Aorta (tissue), 5 donors: ENCODE results near the gene ZIC1. TPM values are rescaled to one million over a fixed set of nuclear protein-coding genes. Genes with fewer than 3 reads are reported as not detected.

Source experiments
- ATAC-seq: fragments of 200-7000 bp; cut with Tn5 transposase; one replicate; pipeline ENCODE4 v1.9.1; 2022; ENCODE audit warnings: moderate library complexity; ENCODE audit not compliant: low FRiP score
- DNase-seq, 2 donors: peaks; one replicate each; pipeline ENCODE4 v3.0.0-alpha.2; 2020
- H3K27ac ChIP-seq, 2 donors: one replicate each; pipeline ENCODE4 v1.5.1; 2013; ENCODE audit warnings: low read length in 2 of 2, mild to moderate bottlenecking in 2 of 2, moderate library complexity in 2 of 2, control low read depth in 1 of 2, inconsistent platforms in 1 of 2, low read depth in 1 of 2
- H3K27me3 ChIP-seq, 2 donors: one replicate each; pipeline ENCODE4 v1.6.1; 2013; ENCODE audit warnings: control low read depth in 1 of 2, low read length in 1 of 2, mild to moderate bottlenecking in 1 of 2, moderate library complexity in 1 of 2; ENCODE audit not compliant: insufficient read depth in 2 of 2, control insufficient read depth in 1 of 2
- H3K36me3 ChIP-seq, 2 donors: one replicate each; pipeline ENCODE4 v1.6.1; 2013; ENCODE audit warnings: control low read depth in 1 of 2, low read length in 1 of 2, mild to moderate bottlenecking in 1 of 2; ENCODE audit not compliant: insufficient read depth in 2 of 2, control insufficient read depth in 1 of 2
- H3K4me1 ChIP-seq, 2 donors: one replicate each; pipeline ENCODE4 v1.6.1; 2013; ENCODE audit warnings: low read length in 2 of 2, control low read depth in 1 of 2, mild to moderate bottlenecking in 1 of 2, moderate library complexity in 1 of 2; ENCODE audit not compliant: insufficient read depth in 2 of 2, control insufficient read depth in 1 of 2
- H3K4me3 ChIP-seq, 2 donors: one replicate each; pipeline ENCODE4 v1.5.1; 2013; ENCODE audit warnings: low read length in 2 of 2, control low read depth in 1 of 2, mild to moderate bottlenecking in 1 of 2
- H3K9me3 ChIP-seq: one replicate; pipeline ENCODE4 v1.6.1; 2013; ENCODE audit warnings: mild to moderate bottlenecking, low read length; ENCODE audit not compliant: control insufficient read depth
- WGBS, 2 donors: extraction: QIAGEN DNeasy Blood & Tissue Kit; methylation state at CpG; one replicate each; pipeline ENCODE4 v1.1.7; 2013; 5-methylcytosine and 5-hydroxymethylcytosine counted together
- intact Hi-C, 2 donors: fragments of 100-400 bp; cut with DNase I; formaldehyde crosslinking; loops; one replicate each; pipeline versions ENCODE4 v1.14.2 to v1.15.0; 2022
- polyA plus RNA-seq, 2 donors: library from polyadenylated mRNA; stranded (reverse); fragments of 200-250 nt; gene quantifications; one replicate each; pipeline ENCODE4 v1.2.3, GENCODE V29; 2013
- total RNA-seq, 2 donors: library from RNA; stranded (reverse); fragmentation: NEBNext Ultra II Directional; extraction: Animal tissue kit (Norgen Biotek cat#: 25700); gene quantifications; one replicate each; pipeline ENCODE4 v1.2.1, GENCODE V29; 2021
- donor health status: healthy with polysubstance abuse.
- donor health status: Bipolar disorder and iron deficiency.
- donor health status: DM: no; HTN: no; CAD: no.
- donor health status: DM: no; HTN: no; CAD: no.
- donor health status: DM: yes; HTN: yes; CAD: no.

The ZIC1 gene
- total and polyA plus RNA-seq, 4 donors = 0.99 to 2.7 (median 2.0) TPM

DNA sequence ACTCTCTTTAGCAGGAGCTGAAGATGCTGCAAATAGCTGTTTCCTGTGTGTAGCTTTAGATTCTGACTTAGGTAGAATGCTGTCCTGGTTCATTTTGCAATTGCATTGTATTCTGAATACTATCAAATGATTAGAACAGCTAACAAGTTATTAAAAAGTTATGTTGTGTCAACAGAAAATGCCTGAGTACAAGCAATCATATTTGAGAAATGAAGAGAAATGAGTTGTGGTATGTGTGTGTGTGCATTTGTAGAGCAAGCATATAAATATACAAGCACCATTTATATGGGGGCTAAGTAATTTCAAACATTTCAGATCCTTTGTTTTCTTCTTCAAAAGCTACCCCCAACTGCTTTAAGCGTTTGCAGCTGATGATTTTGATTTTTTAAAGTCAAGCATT is 7.8 kb downstream of the ZIC1 start:
- H3K27me3 ChIP-seq = no peaks in the 10 kb centered on the region
- ATAC-seq = no peak

DNA sequence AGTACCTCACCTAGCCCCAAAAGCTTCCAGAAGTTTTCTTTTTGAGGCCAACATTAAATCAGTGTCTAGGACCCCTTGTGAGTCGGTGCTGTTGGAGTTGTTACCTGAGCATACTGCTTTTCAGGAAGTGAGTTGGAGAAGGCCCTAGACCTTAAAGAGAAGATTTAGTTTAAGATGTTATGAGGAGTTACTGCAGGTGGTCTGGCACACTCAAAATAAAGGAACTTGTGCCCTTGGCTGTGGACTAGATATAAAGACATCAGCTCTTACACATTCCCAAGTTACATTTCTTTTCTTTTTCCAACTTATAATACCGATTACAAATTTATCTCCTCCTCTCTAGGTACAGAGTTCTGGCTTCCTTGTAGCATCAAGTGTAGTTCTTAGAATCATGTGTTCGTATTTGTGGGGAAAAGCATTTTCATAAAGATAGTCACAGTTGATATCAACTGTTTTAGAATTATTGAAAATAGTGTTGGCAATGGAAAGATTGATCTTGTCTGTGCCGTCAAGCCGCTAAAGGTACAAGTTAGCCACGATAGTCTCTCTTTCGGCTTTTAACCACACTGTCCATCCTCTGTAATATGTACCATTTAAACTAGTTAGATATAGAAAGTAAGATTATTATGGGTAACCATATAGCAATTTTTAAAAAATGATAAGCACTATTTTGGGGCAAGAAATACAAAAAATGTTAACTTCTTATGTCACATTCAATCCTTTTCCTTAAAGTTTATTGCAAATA is 8.6 kb downstream of the ZIC1 start:
- ATAC-seq (no peak), DNase-seq (no peak)
- Histone ChIP-seq H3K27ac (no peak overlapping the region), H3K4me3 (no peak overlapping the region), H3K27me3 (no peaks in the 10 kb centered on the region), H3K9me3 (peaks cover 3% of the 10 kb centered on the region), H3K4me1 (no peaks in the 10 kb centered on the region), H3K36me3 (no peaks in the 10 kb centered on the region)
- intact Hi-C loops = no loop called here
- WGBS, 2 donors = 62 to 75% methylated on average over 7 of the region's 7 CpGs

More for the DNA sequence above, 7.8 kb downstream of the ZIC1 start:
- Histone ChIP-seq H3K4me3 (no peak overlapping the region), H3K36me3 (no peaks in the 10 kb centered on the region), H3K4me1 (no peaks in the 10 kb centered on the region), H3K27ac (no peak overlapping the region), H3K9me3 (peaks cover 5% of the 10 kb centered on the region)
- intact Hi-C loops = no loop called here
- 32 to 43% methylated on average over 1 of the region's 1 CpG for WGBS, 2 donors
- DNase-seq = no peak

DNA sequence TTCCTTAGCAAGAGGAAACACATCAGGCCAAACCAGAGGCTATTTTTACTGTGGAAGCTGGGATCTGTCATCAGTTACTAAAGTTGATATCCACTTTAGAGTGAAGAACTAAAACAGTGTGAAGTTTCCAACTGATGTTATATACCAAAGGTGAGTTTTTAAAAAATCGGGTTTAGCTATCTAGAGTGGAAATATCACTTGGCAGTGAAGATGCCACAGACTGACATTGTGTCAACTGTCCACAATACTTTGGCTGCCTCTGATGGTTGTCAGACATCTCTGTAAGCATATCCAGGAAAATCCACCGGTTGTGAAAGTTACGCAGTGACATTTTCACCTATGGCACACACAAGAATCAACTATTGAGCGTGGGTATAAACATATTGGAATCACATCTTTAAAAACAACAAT is 9.2 kb downstream of the ZIC1 start:
- Histone ChIP-seq H3K4me3 (no peak overlapping the region), H3K36me3 (no peaks in the 10 kb centered on the region), H3K4me1 (no peaks in the 10 kb centered on the region), H3K9me3 (peaks cover 3% of the 10 kb centered on the region), H3K27ac (no peak overlapping the region), H3K27me3 (no peaks in the 10 kb centered on the region)
- 42 to 48% methylated on average over 4 of the region's 4 CpGs for WGBS, 2 donors
- no peak for ATAC-seq
- DNase-seq = no peak
- intact Hi-C loops = no loop called here

DNA sequence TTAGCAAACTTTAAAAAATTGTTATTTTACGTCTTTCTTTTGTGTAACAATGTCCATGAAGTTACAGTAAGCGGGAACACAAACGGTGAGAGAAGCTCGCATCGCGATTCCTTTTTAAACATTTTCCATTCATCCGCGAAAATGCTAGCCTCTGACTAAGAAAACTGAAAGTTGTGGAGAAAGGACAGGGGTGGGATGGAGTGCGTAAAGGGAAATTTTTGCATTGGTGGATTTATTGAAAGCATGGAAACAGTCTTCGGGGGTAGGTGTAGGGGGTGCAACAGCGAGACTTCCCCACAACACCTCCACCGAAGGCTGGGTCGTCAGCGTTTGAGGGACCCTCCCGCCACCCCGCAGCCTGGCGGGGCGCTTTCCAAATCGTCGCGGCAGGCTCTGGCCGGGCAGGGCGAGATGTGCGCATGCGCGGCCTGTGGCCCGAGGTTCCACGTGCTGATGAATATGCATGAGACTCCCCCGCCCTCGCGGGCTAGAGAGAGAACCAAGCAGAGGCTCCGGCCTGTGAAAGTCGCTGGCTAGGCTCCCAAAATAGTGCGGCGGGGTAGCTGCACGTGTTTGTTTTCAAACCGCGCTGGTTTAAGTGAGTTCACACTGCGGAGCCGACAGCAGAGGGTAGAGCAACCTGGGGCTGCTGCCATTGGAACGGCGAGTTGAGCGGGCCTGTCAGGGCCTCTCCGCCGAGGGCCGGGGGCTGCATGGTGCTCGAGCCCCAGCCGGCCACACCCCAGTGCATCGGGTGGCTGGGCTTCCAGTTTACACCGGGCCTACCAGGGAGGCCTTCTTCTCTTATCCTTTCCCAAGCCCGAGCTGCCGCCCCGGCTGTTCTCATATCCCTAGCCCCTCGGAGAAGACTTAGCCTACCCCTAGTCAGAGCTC is 9.9 kb downstream of the ZIC1 start:
- WGBS, 2 donors = 8 to 10% methylated on average over 54 of the region's 54 CpGs
- intact Hi-C loops = no loop called here
- peak in 1 of 2 donors; percentile 83 for DNase-seq

DNA sequence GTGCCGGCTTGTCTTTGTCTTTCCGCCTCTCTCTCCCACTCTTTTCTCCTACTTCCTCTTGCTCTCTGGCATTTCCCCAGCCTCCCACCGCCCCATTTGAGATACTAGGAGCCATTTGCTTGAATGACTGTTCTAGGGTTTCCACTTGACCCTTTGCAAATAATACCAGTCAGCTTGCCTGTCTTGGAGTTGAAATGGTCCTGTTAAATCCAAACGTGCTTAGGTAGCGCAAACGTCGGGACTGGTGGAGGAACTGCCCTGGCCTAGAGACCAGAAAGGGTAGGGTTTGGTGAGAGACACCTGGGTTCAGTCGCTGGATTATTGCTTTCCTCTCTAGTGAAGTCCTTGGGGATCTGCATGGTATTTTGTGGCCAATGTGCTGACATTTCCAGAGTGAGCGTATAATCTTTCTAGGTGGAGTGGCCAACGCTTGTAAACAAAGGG is 10.6 kb downstream of the ZIC1 start:
- no peaks in the 10 kb centered on the region for H3K27me3 ChIP-seq
- H3K4me1 ChIP-seq = no peaks in the 10 kb centered on the region
- intact Hi-C loops = no loop called here

More for the DNA sequence above, 9.9 kb downstream of the ZIC1 start:
- H3K27me3 ChIP-seq = no peaks in the 10 kb centered on the region
- H3K4me1 ChIP-seq = no peaks in the 10 kb centered on the region
- H3K27ac ChIP-seq = no peak overlapping the region
- peaks cover 3% of the 10 kb centered on the region for H3K9me3 ChIP-seq
- peak; percentile 17 for ATAC-seq
- no peaks in the 10 kb centered on the region for H3K36me3 ChIP-seq
- peak overlapping the region in 1 of 2 donors; percentile 5 for H3K4me3 ChIP-seq

DNA sequence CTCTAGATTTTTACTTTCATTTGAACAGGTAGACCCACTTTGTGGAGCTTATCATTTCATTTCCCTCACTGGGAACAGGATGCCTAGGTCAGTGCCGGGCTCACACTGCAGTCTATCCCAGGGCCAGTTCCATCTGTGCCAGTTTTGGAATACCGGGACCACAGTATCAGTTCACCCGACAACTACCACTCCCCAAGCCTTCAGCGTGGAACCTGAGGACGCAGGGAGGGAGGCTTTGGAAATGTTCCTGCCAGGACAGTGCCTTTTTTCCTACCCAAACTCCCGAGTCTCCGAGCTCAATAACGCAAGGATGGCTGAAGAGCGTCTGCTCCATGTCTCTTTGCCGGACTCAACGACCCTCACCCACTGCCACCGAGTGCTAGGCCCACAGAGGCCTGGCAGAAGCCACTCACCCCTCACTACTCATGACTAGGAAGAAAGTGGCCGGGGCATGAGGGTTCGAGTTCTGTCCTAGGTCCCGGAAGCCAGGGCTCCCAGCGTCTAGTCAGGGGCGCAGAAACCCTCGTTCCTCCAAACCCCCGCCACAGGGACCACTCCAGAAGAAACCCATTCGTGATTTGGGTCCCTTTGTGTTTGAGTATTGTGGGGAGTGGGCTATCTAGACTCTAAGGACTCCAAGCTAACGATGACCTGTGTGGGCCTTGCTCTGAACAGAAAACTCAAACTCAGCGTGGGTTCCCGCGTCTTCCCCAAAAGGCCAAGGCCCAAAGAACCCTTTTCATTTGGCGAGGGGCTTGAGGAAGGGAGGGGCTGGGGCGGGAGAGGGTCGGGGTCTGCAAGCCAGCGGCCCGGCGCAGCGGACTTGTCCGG is 11.4 kb downstream of the ZIC1 start:
- Histone ChIP-seq H3K9me3 (no peaks in the 10 kb centered on the region), H3K4me1 (no peaks in the 10 kb centered on the region), H3K4me3 (no peak overlapping the region), H3K27ac (no peak overlapping the region), H3K27me3 (no peaks in the 10 kb centered on the region), H3K36me3 (no peaks in the 10 kb centered on the region)
- intact Hi-C loops = no loop called here
- no peak for ATAC-seq
- WGBS, 2 donors = 42 to 47% methylated on average over 32 of the region's 32 CpGs
- DNase-seq = no peak

More for the DNA sequence above, 10.6 kb downstream of the ZIC1 start:
- 71% methylated on average over 10 of the region's 10 CpGs for WGBS, 2 donors
- no peak overlapping the region for H3K27ac ChIP-seq
- H3K4me3 ChIP-seq = no peak overlapping the region
- ATAC-seq (no peak), DNase-seq (no peak)
- H3K9me3 ChIP-seq = peaks cover 3% of the 10 kb centered on the region
- H3K36me3 ChIP-seq = no peaks in the 10 kb centered on the region

DNA sequence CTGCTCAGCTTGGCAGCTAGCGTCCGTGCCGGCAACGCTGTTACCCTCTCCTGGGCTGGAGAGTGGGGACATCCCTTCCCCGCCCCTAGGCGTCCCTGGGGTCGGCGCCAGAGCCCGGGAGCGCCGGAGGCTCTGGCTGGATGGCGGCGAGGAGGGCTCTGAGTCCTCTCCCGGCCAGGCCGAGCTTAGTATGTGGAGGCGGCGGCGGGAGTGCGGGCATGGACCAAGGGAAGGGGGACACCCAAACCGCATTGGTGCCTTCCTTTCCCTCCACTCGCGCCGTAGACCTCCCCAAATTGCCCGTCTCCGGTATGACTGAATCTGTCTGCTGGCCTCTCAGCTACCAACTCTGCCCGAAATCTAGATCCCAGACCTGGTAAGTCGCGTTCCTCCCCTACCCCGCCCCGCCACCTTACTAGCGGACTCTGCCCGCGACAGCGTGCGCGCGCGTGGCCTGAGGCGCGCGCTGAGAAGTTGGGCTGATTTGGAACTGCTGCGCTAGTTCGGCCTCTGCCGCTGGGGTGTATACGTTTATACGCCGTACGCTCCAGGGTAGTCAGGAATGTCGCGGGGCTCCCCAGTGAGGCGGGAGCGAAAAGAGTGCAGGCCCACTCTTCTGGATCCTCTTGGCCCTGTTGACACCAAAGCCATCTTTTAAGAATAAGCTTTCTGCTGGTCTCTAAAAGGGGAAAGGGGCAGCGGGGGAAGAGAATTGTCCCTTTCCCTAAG is 12.2 kb downstream of the ZIC1 start:
- ATAC-seq (no peak), DNase-seq (no peak)
- Histone ChIP-seq H3K36me3 (no peaks in the 10 kb centered on the region), H3K9me3 (no peaks in the 10 kb centered on the region), H3K4me1 (no peaks in the 10 kb centered on the region), H3K27me3 (no peaks in the 10 kb centered on the region), H3K4me3 (no peak overlapping the region), H3K27ac (no peak overlapping the region)
- intact Hi-C loops = no loop called here
- WGBS, 2 donors = 5 to 7% methylated on average over 49 to 53 of the region's 53 CpGs

DNA sequence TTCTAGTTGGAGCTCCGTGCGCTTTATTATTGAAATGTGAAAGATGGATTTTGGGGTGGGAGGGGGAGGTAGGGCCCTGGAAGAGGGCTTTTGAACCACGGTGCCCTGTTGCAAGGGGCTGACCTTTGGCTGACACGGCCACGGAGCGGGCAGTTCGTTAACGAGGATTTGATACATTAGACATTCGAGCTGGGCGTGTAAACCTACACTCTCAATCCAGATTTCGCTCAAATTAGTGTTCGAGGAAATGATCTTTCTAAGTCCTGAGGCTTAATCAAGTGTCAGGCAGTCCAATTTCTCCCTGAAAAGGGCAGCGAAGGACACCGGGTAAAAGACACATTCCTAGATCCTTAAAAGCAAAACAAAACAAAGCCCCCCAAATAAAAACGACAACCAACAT is 13.0 kb downstream of the ZIC1 start:
- ATAC-seq (no peak), DNase-seq (no peak)
- H3K36me3 ChIP-seq = no peaks in the 10 kb centered on the region
- no peaks in the 10 kb centered on the region for H3K9me3 ChIP-seq
- H3K4me1 ChIP-seq = no peaks in the 10 kb centered on the region
- H3K27me3 ChIP-seq = no peaks in the 10 kb centered on the region
- H3K4me3 ChIP-seq = no peak overlapping the region
- intact Hi-C loops = no loop called here
- no peak overlapping the region for H3K27ac ChIP-seq
- 31 to 32% methylated on average over 15 of the region's 15 CpGs for WGBS, 2 donors
